ENCODE data around the gene THOC2.
"Not testable (repeated sequence)": the region's sequence is repeated elsewhere in the genome, so short reads cannot be mapped to it uniquely, and the experiment has no call there.

THOC2 gene

GRCh38 chrX:123673813-123674212 is 59.0 kb downstream of the THOC2 start:
- DNase-seq = no peak

DNA sequence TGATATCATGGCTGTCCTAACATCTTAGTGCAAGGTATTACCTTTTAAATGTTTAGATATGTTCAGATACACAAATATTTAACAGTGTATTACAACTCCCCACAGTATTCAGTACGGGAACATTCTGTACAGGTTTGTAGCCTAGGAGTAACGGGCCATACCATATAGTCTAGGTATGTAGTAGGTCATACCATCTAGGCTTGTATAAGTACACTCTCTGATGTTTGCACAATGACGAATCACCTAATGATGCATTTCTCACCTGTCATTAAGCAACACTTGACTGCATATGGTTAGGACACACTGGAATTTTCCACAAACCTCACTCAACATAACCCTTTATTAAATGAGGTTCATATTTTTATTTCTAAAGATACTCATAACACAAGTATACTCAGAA is 67.7 kb downstream of the THOC2 start:
- no peak for DNase-seq

GRCh38 chrX:123664467-123665167 is 68.2 kb downstream of the THOC2 start:
- not testable (repeated sequence) for DNase-seq

DNA sequence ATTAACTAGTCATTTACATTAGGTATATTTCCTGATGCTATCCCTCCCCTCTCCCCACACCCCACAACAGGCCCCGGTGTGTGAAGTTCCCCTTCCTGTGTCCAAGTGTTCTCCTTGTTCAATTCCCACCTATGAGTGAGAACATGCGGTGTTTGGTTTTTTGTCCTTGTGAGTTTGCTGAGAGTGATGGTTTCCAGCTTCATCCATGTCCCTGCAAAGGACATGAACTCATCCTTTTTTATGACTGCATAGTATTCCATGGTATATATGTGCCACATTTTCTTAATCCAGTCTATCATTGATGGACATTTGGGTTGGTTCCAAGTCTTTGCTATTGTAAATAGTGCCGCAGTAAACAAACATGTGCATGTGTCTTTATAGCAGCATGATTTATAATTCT is 69.1 kb downstream of the THOC2 start:
- not testable (repeated sequence) for DNase-seq

GRCh38 chrX:123656507-123656906 is 76.3 kb downstream of the THOC2 start:
- DNase-seq = not testable (repeated sequence)

- DNase-seq = not testable (repeated sequence)
These were observed 84.1 kb downstream of the THOC2 start for GRCh38 chrX:123648811-123649181.

DNA sequence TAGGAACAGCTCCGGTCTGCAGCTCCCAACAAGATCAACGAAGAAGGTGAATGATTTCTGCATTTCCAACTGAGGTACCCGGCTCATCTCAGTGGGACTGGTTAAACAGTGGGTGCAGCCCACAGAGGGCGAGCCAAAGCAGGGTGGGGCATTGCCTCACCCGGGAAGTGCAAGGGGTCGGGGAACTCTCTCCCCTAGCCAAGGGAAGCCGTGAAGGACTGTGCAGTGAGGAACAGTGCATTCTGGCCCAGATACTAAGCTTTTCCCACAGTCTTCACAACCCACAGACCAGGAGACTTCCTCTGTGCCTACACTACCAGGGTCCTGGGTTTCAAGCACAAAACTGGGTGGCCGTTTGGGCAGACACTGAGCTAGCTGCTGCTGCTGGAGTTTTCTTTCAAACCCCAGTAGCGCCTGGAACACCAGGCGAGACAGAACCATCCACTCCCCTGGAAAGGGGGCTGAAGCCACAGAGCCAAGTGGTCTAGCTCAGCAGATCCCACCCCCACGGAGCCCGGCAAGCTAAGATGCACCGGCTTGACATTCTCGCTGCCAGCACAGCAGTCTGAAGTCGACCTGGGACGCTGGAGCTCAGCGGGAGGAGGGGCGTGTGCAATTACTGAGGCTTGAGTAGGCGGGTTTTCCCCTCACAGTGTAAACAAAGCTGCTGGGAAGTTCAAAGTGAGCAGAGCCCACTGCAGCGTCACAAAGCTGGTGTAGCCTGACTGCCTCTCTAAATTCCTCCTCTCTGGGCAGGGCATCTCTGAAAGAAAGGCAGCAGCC is 84.6 kb downstream of the THOC2 start:
- DNase-seq = no peak

DNA sequence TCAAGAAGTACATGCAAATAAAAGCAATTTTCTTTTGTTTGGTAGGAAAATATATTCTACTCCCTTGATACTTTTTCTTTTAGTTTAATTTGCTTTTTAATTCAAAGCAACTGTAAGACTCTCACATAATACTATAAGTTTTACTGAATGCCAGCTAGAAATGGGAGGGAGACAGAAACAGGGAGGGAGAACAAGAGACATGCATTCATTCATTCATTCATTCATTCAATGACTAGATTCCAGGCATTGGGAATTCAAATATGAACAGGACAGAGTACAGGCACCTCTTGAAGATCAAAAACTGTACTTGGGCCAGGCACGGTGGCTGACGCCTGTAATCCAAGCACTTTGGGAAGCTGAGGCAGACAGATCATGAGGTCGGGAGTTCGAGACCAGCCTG is 85.6 kb downstream of the THOC2 start:
- no peak for DNase-seq

- DNase-seq = no peak
These were observed 103.3 kb downstream of the THOC2 start for GRCh38 chrX:123629502-123629901.

- no peak for DNase-seq
These were observed 105.9 kb downstream of the THOC2 start for GRCh38 chrX:123626962-123627361.

GRCh38 chrX:123625952-123626351 is 106.9 kb downstream of the THOC2 start:
- no peak for DNase-seq

- DNase-seq = no peak
These were observed 107.4 kb downstream of the THOC2 start for GRCh38 chrX:123625477-123625876.

- DNase-seq = no peak
These were observed 115.8 kb downstream of the THOC2 start for GRCh38 chrX:123617007-123617406.

GRCh38 chrX:123610915-123611314 is 121.9 kb downstream of the THOC2 start:
- DNase-seq = no peak

DNA sequence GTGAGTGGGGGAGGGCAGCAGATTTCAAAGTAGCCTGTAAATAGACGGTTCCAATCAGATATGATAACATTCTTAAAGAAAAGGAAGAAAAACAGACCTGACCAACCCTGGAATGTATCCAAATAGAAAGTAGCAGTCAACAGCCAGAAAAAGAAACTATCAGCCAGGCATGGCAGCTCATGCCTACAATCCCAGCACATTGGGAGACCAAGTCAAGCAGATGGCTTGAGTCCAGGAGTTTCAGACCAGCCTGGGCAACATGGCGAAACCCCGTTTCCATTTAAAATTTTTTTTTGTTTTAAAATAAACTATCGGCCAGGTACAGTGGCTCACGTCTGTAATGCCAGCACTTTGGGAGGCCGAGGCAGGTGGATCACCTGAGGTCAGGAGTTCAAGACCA is 125.0 kb downstream of the THOC2 start:
- no peak for DNase-seq

DNA sequence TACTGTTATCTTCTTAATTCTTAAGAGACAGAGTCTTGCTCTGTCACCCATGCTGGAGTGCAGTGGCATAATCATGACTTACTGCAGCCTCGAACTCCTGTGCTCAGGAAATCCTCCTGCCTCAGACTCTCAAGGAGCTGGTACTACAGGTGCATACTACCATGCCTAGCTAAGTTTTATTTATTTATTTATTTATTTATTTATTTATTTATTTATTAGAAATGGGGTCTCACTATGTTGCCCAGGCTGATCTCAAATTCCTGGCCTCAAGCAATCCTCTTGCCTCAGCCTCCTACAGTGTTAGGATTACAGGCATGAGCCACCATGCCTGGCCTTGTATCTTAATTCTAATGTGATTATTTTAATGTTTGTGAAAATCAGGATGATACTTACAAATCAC is 125.6 kb downstream of the THOC2 start:
- no peak for DNase-seq

GRCh38 chrX:123603491-123603890 is 129.4 kb downstream of the THOC2 start:
- DNase-seq = no peak

GRCh38 chrX:123601437-123601836 is 131.4 kb downstream of the THOC2 start:
- DNase-seq = no peak

- DNase-seq = no peak
These were observed 132.7 kb downstream of the THOC2 start for GRCh38 chrX:123600181-123600580.

- DNase-seq = no peak
These were observed 141.9 kb downstream of the THOC2 start for GRCh38 chrX:123590842-123591486.

DNA sequence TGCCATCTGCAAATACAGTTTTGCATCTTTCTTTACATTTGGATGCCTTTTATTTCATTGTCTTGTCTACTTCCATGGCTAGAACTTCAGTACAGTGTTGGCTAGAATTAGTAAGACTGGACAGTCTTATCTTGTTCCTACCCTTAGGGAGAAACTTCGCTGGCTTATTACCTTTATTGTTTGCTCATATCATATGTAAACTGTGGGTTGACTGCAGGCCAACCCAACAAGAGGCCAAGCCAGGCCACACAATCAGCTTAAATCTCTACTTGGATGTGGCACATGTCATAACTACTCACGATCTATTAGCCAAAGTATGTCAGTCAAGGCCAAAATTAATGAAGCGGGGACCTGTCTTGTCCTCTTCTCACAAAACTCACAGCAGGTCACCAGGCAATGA is 144.1 kb downstream of the THOC2 start:
- DNase-seq = no peak

DNA sequence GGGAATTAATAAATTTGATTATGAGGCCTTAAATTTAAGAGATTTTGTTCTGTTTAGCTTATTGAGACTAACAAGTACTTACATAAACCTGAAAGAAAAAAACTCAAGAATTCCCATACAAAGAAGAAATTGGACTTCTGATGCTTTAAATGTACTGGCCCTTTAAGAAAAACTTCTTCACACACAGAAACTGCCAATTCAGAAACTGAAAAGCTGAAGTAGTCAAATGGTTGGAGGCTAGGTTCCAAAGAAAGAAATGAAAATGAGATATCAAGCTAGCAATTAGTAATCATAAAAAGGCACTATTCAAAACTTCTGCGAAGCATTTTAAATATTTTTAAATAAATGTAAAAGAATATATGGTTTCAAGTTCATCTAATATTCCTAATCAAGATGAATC is 151.3 kb downstream of the THOC2 start:
- no peak for DNase-seq

DNA sequence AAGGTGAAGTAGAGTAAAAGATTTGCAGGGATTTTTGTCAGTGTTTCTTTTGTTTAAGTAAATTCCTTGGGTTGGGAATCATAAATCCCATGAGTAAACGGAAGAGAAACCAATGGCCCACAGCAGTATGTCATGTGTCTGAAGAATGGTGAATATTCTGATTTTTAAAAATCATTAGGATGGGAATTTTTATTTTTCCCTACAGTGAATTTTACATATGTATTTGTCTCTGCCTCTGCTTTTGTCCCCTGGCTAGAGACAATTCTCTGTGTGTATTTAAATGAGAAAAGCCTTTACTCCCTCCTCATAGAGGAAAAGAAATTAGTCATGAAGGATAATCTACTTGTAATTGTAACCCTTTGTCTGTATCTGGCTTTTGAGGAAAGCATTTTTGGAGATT is 152.1 kb downstream of the THOC2 start:
- no peak for DNase-seq

GRCh38 chrX:123574027-123574426 is 158.8 kb downstream of the THOC2 start:
- DNase-seq = not testable (repeated sequence)

Measured in suppressor macrophage (primary cell).